GM23338 (cell line): Measurements from ENCODE around the gene CACNA2D4. TPM values are rescaled to one million over a fixed set of nuclear protein-coding genes. Genes with fewer than 3 reads are reported as not detected.

Experiments used
- CTCF ChIP-seq, 2 experiments: fragments of 200-600 bp in 1 of 2; sonication (generic) in 1 of 2; conservative IDR thresholded peaks; 2 replicates each; pipeline versions ENCODE4 v1.5.1 to v1.6.1; 2016 to 2017; ENCODE audit warnings: antibody characterized with exemption in 2 of 2, low read depth in 2 of 2, mild to moderate bottlenecking in 2 of 2, moderate library complexity in 1 of 2
- JUNB ChIP-seq: IDR thresholded peaks from one replicate; pipeline ENCODE4 v1.6.1; 2016; ENCODE audit warnings: antibody characterized with exemption; ENCODE audit not compliant: unreplicated experiment
- NANOG ChIP-seq: IDR thresholded peaks from 2 replicates; pipeline ENCODE4 v1.6.1; 2016; ENCODE audit warnings: antibody characterized with exemption, borderline replicate concordance
- REST ChIP-seq: IDR thresholded peaks from one replicate; pipeline ENCODE4 v1.6.1; 2018; ENCODE audit warnings: antibody characterized with exemption; ENCODE audit not compliant: unreplicated experiment
- ZNF331 ChIP-seq: fragments of 250-450 bp; sonication (Bioruptor Pico); IDR thresholded peaks from 2 replicates; pipeline ENCODE4 v1.5.0; 2020; ENCODE audit warnings: low read depth, mild to moderate bottlenecking, moderate library complexity
- ZNF462 ChIP-seq: fragments of 250-450 bp; sonication (Bioruptor Pico); IDR thresholded peaks from 2 replicates; pipeline ENCODE4 v1.5.0; 2020; ENCODE audit warnings: mild to moderate bottlenecking, moderate library complexity
- polyA plus RNA-seq: library from polyadenylated mRNA; unstranded; fragments of >200 nt; fragmentation: Nextera tagmentation; extraction: Ambion mirVana; gene quantifications from 2 replicates; pipeline ENCODE4 v1.2.1, GENCODE V29; 2016
- total RNA-seq: library from RNA; depleted of rRNA; stranded (reverse); fragments of >200 nt; shearing (Covaris generic); gene quantifications from 2 replicates; pipeline ENCODE4 v1.2.3, GENCODE V29; 2014

The CACNA2D4 gene
- total and polyA plus RNA-seq, 2 experiments from 2014 or later = 0.07 to 0.24 TPM

GRCh38 chr12:1846421-1847405, 71.7 kb downstream of the CACNA2D4 start (continued):
- no peak for TF ChIP-seq ZNF462 (CRISPR knock-in tag)
- TF ChIP-seq NANOG = no peak
- TF ChIP-seq REST = no peak
- no peak for TF ChIP-seq CTCF (conservative IDR thresholded peaks at IDR 0.05; ENCODE audit: low read depth in 2 of 2)
- TF ChIP-seq JUNB = no peak
- TF ChIP-seq ZNF331 (CRISPR knock-in tag) = no peak
